HG02571 (cell line): ENCODE results near the gene PGAP3.
"Not testable (repeated sequence)": the region's sequence is repeated elsewhere in the genome, so short reads cannot be mapped to it uniquely, and the experiment has no call there.

Experiments used
- ATAC-seq: cut with Tn5 transposase; IDR thresholded peaks from one replicate; pipeline ENCODE4 v1.9.1; 2021; ENCODE audit warnings: mild to moderate bottlenecking, moderate library complexity; ENCODE audit not compliant: unreplicated experiment

Gene PGAP3

DNA sequence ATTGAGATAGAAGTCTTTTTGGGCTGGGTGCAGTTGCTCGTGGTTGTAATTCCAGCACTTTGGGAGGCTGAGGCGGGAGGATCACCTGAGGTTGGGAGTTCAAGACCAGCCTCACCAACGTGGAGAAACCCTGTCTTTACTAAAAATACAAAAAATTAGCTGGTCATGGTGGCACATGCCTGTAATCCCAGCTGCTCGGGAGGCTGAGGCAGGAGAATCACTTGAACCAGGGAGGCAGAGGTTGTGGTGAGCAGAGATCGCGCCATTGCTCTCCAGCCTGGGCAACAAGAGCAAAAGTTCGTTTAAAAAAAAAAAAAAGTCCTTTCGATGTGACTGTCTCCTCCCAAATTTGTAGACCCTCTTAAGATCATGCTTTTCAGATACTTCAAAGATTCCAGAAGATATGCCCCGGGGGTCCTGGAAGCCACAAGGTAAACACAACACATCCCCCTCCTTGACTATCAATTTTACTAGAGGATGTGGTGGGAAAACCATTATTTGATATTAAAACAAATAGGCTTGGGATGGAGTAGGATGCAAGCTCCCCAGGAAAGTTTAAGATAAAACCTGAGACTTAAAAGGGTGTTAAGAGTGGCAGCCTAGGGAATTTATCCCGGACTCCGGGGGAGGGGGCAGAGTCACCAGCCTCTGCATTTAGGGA is 11.4 kb upstream of the PGAP3 start:
- not testable (repeated sequence) for ATAC-seq

- no peak for ATAC-seq
Measured at GRCh38 chr17:39697961-39698360, 10.1 kb upstream of the PGAP3 start.

GRCh38 chr17:39696731-39697130 is 8.9 kb upstream of the PGAP3 start:
- no peak for ATAC-seq

DNA sequence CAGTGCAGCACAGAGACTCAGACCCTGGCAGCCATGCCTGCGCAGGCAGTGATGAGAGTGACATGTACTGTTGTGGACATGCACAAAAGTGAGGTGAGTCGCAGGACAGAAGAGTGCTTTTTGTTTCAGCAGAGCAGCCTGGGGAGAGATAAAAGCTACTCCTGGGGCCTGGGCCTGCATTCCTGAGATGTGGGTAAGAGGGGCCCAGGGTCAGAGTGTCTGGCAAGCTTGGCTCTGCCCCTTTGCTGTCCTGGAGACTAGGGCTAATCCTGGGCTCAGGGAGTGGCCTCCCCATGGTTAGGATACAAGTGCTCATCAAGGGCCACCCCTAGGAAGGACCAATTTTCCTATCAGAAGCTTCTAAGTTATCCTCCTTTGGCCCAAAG is 7.2 kb upstream of the PGAP3 start:
- no peak for ATAC-seq

GRCh38 chr17:39694593-39694992 is 6.7 kb upstream of the PGAP3 start:
- no peak for ATAC-seq

GRCh38 chr17:39688945-39689344 is 1.1 kb upstream of the PGAP3 start:
- no peak for ATAC-seq

- no peak for ATAC-seq
Measured at GRCh38 chr17:39688475-39688835, 598 bp upstream of the PGAP3 start.

- ATAC-seq: no peak
Measured at GRCh38 chr17:39687101-39687545, 734 bp downstream of the PGAP3 start.

DNA sequence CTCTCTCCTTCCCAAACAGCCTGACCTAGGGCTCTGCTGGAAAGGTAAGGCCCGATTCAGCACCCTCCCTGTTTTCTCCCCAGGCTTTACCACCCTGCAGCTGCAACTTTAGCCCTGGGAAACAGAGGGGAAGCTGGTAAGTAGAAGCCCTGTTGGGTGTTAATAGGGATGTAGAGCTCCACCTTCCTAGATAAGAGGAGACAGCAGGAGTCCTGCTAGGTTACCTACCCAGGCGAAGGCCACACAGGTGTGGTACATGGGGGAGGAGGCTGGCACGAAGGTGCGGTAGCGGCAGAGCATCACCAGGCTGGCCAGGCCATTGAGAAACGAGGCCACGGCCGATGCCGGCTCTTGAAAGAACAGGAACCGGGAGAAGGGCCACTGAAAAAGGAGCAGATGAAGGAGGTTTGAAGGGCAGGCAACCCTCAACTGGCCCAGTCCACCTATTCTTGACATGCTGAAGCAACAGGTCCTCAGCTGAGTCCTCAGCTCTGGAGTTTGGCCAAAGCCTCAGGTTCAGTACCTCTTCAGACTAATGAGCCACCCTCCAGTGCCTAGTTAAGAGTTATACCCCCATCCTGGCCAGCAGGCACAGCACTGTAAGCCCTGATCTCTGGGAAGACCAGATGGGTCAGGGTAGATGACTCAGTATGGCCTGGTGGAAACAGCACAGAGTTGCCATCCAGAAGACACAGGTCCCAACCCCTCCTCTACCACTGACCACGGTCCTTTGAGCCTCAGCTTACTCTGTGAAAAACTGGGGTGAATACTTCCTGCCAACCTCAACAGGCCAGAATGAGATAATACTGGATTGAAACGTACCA is 3.3 kb downstream of the PGAP3 start:
- ATAC-seq: no peak

GRCh38 chr17:39683295-39683939 is 4.4 kb downstream of the PGAP3 start:
- no peak for ATAC-seq

DNA sequence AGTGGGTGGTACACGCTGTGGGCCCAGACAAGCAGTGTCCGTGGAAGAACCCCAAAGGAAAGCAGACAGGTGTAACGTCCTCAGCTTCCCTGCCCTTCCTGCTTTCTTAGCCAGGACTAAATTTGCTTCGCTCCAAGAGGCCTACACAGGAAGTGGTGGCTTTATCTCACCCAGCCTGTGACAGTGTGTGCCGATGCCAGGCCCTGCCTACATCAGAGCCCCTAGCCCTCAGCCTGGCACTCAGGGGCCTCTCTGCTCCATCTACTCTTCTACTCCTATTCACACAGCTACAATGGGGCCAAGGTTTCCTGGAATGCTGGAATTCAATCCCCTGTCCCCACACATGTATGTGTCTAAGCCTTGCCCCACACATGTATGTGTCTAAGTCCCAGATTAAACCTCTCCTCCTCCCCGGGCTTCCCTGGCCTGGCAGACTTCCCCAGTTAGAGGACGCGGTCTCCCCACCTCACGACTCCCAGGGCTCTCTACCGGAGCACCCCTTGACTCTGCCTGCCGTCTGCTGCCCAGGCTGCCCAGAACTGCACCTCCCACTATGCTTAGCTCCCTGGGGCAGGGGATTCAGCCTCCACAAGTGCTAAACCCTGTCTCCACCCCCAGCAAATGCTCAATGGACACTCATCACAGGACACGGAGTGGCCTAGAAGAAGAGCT is 8.2 kb downstream of the PGAP3 start:
- ATAC-seq: no peak

- no peak for ATAC-seq
Measured at GRCh38 chr17:39678340-39679116, 9.3 kb downstream of the PGAP3 start.

- ATAC-seq: no peak
Measured at GRCh38 chr17:39677542-39678339, 10.1 kb downstream of the PGAP3 start.

DNA sequence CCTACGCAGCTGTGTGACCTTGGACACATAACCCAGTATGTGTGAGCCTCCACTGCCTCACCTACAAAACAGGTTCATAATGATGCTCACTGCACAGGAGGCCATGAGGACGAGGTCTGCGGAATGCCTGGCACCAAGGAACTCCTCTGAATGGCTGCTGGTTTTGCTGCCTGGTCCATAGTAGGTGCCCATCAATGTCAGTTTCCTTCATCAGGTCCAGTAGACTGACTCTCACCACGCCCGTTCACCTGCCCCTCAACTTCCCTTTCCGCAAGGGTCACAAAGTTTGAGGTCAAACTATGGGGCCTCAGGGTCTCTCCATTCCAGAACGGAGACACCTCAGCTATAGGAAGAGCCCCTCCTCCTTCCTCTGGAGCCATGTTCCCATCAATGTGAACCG is 10.8 kb downstream of the PGAP3 start:
- no peak for ATAC-seq

GRCh38 chr17:39676198-39676819 is 11.5 kb downstream of the PGAP3 start:
- ATAC-seq: no peak

- ATAC-seq: no peak
Measured at GRCh38 chr17:39675390-39676082, 12.3 kb downstream of the PGAP3 start.

DNA sequence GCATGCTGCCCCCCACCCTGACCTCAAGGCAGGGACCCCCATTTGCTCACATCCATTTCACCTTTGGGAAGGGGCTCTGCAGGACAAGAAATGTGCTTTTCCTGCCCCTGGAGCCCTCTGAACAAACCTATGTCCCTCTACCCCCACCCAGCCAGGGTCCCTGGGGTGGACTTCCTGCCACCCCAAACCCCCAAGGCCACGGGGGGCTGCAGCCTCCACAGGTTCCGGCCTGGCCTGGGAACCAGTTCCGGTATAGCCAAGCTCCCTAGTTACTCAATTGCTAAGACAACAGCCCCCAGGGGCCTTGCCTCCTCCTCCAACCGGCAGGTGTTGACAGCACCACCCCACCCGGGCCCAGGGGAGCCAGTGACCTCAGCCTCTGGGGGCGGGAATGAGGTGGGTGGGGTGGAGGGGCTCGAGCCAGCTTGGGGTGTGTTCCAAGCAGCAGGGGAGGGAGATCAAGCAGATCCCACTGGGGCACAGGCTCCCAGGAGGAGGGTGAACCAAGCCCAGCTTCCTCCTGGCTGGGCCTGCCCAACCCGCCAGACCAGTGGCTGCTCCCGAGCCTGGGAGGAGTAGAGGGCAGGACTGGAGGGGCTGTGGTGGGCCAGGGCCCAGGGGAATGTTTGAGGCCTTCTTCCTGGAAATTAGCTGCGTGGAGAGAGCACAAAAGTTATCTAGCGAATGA is 13.0 kb downstream of the PGAP3 start:
- no peak for ATAC-seq

- no peak for ATAC-seq
Measured at GRCh38 chr17:39674179-39674578, 13.7 kb downstream of the PGAP3 start.
